Measurements from ENCODE around the gene AFF2. TPM values are rescaled to one million over a fixed set of nuclear protein-coding genes. Genes with fewer than 3 reads are reported as not detected.

The AFF2 gene
- total and polyA plus RNA-seq, 10 donors = 0.04 to 26.6 (median 8.7) TPM

- Histone ChIP-seq H3K36me3 (no peaks in the 10 kb centered on the region), H3K27ac (no peak overlapping the region), H3K4me1 (no peaks in the 10 kb centered on the region), H3K9me3 (no peaks in the 10 kb centered on the region), H3K4me3 (no peak overlapping the region), H3K27me3 (replicated peaks in 1 of 7) (no peaks in the 10 kb centered on the region)
- DNase-seq = no peak
- intact Hi-C loops (cut with DNase I; ENCODE audit: low total_unique reads) = no loop called here
- TF ChIP-seq POLR2AphosphoS5 (IDR thresholded peaks at IDR 0.05) = no peak
- no peak for TF ChIP-seq CTCF (IDR thresholded peaks at IDR 0.05 in 8 of 11, conservative IDR thresholded peaks at IDR 0.05 in 3 of 11)
- TF ChIP-seq POLR2A (IDR thresholded peaks at IDR 0.05) = no peak
- WGBS, 5 donors = 80 to 94% (median 90%) methylated on average over 4 of the region's 4 CpGs
These were observed 433.5 kb downstream of the AFF2 start for GRCh38 chrX:148933881-148934280.

- WGBS, 5 donors = 69 to 88% (median 85%) methylated on average over 4 of the region's 4 CpGs
- TF ChIP-seq POLR2A (IDR thresholded peaks at IDR 0.05) = no peak
- no peak for TF ChIP-seq POLR2AphosphoS5 (IDR thresholded peaks at IDR 0.05)
- TF ChIP-seq CTCF (IDR thresholded peaks at IDR 0.05 in 8 of 11, conservative IDR thresholded peaks at IDR 0.05 in 3 of 11) = no peak
These were observed 437.9 kb downstream of the AFF2 start for GRCh38 chrX:148938348-148938747.

GRCh38 chrX:148940411-148940996 lies 440.1 kb downstream of the AFF2 start:
- TF ChIP-seq POLR2AphosphoS5 (IDR thresholded peaks at IDR 0.05) (no peak), POLR2A (IDR thresholded peaks at IDR 0.05) (no peak), CTCF (IDR thresholded peaks at IDR 0.05 in 8 of 11, conservative IDR thresholded peaks at IDR 0.05 in 3 of 11) (no peak)
- no peak for DNase-seq
- intact Hi-C loops (cut with DNase I; ENCODE audit: low total_unique reads) = no loop called here
- Histone ChIP-seq H3K27ac (no peak overlapping the region), H3K27me3 (replicated peaks in 1 of 7) (no peaks in the 10 kb centered on the region), H3K4me1 (no peaks in the 10 kb centered on the region), H3K36me3 (no peaks in the 10 kb centered on the region), H3K4me3 (no peak overlapping the region), H3K9me3 (no peaks in the 10 kb centered on the region)
- 7 to 18% (median 15%) methylated on average over 1 of the region's 1 CpG for WGBS, 5 donors

More at GRCh38 chrX:148938348-148938747, 437.9 kb downstream of the AFF2 start:
- Histone ChIP-seq H3K9me3 (no peaks in the 10 kb centered on the region), H3K27ac (no peak overlapping the region), H3K36me3 (no peaks in the 10 kb centered on the region), H3K27me3 (replicated peaks in 1 of 7) (no peaks in the 10 kb centered on the region), H3K4me1 (no peaks in the 10 kb centered on the region), H3K4me3 (no peak overlapping the region)
- no peak for DNase-seq
- intact Hi-C loops (cut with DNase I; ENCODE audit: low total_unique reads) = no loop called here

- Histone ChIP-seq H3K27ac (no peak overlapping the region), H3K4me3 (no peak overlapping the region), H3K36me3 (no peaks in the 10 kb centered on the region), H3K4me1 (no peaks in the 10 kb centered on the region), H3K9me3 (no peaks in the 10 kb centered on the region), H3K27me3 (replicated peaks in 1 of 7) (no peaks in the 10 kb centered on the region)
- 71 to 76% (median 73%) methylated on average over 5 of the region's 5 CpGs for WGBS, 5 donors
- DNase-seq = no peak
- intact Hi-C loops (cut with DNase I; ENCODE audit: low total_unique reads) = no loop called here
- TF ChIP-seq CTCF (IDR thresholded peaks at IDR 0.05 in 8 of 11, conservative IDR thresholded peaks at IDR 0.05 in 3 of 11) (no peak), POLR2AphosphoS5 (IDR thresholded peaks at IDR 0.05) (no peak), POLR2A (IDR thresholded peaks at IDR 0.05) (no peak)
These were observed 442.3 kb downstream of the AFF2 start for GRCh38 chrX:148942754-148943153.
